A673 (cell line): ENCODE data around the gene PLCL1.

Experiments
- EZH2 ChIP-seq: fragments of 200-600 bp; sonication (generic); IDR thresholded peaks from 2 replicates; pipeline ENCODE4 v1.6.1; 2017; ENCODE audit warnings: borderline replicate concordance, low read depth, mild to moderate bottlenecking, mixed read lengths, antibody characterized with exemption, low read length; ENCODE audit not compliant: poor library complexity, severe bottlenecking
- TF ChIP-seq, protein P1 (sequence below): fragments of 300-800, 200-600 bp; sonication (generic); conservative IDR thresholded peaks from 2 replicates; pipeline ENCODE4 v1.5.1; 2017; ENCODE audit warnings: low read depth, mild to moderate bottlenecking, antibody characterized with exemption, low read length, moderate library complexity, mixed read lengths

DNA sequence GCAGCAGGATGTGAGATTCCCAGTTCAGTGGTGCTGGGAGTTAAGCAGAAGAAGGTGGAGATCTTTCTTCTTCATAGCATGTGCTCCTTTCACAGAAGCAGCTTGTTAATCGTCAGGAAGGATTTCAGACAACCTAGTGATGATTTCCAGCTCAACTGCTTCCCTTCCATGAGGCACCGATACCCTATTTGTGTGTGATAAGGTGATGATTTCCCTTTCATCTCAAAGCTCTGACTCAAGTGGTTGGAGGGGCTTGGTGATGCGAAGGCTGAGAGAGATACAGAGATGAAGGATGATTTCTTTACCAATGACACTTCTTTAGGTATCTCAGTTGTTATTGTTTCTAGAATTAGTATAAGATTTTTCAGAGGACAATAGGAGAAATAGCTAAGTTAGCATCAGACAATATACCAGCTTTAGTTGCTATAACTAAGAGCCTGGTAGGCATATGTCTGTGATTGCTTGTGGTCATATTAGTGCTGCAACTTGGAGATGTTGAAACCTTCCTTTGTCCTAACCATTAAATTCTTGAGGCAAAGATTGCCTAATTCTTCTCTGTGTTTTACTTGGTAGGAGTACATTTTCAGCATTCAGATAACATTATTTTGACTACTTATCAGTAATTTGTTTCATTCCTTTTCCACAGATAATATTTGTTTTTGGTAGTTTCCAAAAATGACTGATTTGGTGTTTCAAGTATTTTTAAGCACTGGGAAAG lies 111.3 kb downstream of the PLCL1 start:
- TF ChIP-seq, protein P1, sequence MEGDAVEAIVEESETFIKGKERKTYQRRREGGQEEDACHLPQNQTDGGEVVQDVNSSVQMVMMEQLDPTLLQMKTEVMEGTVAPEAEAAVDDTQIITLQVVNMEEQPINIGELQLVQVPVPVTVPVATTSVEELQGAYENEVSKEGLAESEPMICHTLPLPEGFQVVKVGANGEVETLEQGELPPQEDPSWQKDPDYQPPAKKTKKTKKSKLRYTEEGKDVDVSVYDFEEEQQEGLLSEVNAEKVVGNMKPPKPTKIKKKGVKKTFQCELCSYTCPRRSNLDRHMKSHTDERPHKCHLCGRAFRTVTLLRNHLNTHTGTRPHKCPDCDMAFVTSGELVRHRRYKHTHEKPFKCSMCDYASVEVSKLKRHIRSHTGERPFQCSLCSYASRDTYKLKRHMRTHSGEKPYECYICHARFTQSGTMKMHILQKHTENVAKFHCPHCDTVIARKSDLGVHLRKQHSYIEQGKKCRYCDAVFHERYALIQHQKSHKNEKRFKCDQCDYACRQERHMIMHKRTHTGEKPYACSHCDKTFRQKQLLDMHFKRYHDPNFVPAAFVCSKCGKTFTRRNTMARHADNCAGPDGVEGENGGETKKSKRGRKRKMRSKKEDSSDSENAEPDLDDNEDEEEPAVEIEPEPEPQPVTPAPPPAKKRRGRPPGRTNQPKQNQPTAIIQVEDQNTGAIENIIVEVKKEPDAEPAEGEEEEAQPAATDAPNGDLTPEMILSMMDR: no peak
- no peak for TF ChIP-seq EZH2
